CD4-positive, alpha-beta T cell treated with Interleukin-4 for 1 hour (primary cell): ENCODE results near the gene MALSU1.
"Not testable (repeated sequence)": the region's sequence is repeated elsewhere in the genome, so short reads cannot be mapped to it uniquely, and the experiment has no call there.

Experiments used
- DNase-seq, 2 donors: peaks; one replicate each; pipeline ENCODE4 v3.0.0-alpha.2; 2020 to 2022

The MALSU1 gene

GRCh38 chr7:23287612-23288011 lies 11.5 kb upstream of the MALSU1 start:
- DNase-seq: no peak

GRCh38 chr7:23290993-23291392 lies 8.1 kb upstream of the MALSU1 start:
- no peak for DNase-seq

- no peak for DNase-seq
Observed at GRCh38 chr7:23291957-23292560, 7.1 kb upstream of the MALSU1 start.

GRCh38 chr7:23292623-23293022 lies 6.5 kb upstream of the MALSU1 start:
- no peak for DNase-seq

- no peak for DNase-seq
Observed at GRCh38 chr7:23293500-23294073, 5.6 kb upstream of the MALSU1 start.

GRCh38 chr7:23294549-23295400 lies 4.4 kb upstream of the MALSU1 start:
- DNase-seq: no peak

- no peak for DNase-seq
Observed at GRCh38 chr7:23295401-23295697, 3.8 kb upstream of the MALSU1 start.

GRCh38 chr7:23298141-23298881 lies 828 bp upstream of the MALSU1 start:
- DNase-seq: no peak

- no peak for DNase-seq
Observed at GRCh38 chr7:23299770-23300300, 696 bp downstream of the MALSU1 start.

GRCh38 chr7:23306936-23307521 lies 7.9 kb downstream of the MALSU1 start:
- DNase-seq: no peak

- DNase-seq: no peak
Observed at GRCh38 chr7:23308754-23309153, 9.6 kb downstream of the MALSU1 start.

- DNase-seq: not testable (repeated sequence)
Observed at GRCh38 chr7:23312141-23312540, 13.0 kb downstream of the MALSU1 start.

GRCh38 chr7:23315366-23315765 lies 16.2 kb downstream of the MALSU1 start:
- DNase-seq: no peak

GRCh38 chr7:23331132-23331531 lies 32.0 kb downstream of the MALSU1 start:
- no peak for DNase-seq

- DNase-seq: no peak
Observed at GRCh38 chr7:23332193-23332592, 33.1 kb downstream of the MALSU1 start.

GRCh38 chr7:23332910-23333612 lies 33.9 kb downstream of the MALSU1 start:
- DNase-seq: no peak

GRCh38 chr7:23333671-23334246 lies 34.6 kb downstream of the MALSU1 start:
- no peak for DNase-seq

GRCh38 chr7:23334482-23335056 lies 35.4 kb downstream of the MALSU1 start:
- DNase-seq: no peak

GRCh38 chr7:23335136-23335535 lies 36.0 kb downstream of the MALSU1 start:
- no peak for DNase-seq

- no peak for DNase-seq
Observed at GRCh38 chr7:23335621-23336020, 36.5 kb downstream of the MALSU1 start.

- no peak for DNase-seq
Observed at GRCh38 chr7:23336086-23336485, 36.9 kb downstream of the MALSU1 start.
